Mesendoderm (in vitro differentiated cells): ENCODE measurements around the gene CBFA2T2.

Experiments
- DNase-seq: peaks from one replicate; pipeline ENCODE4 v3.0.0; 2013
- H2AK5ac ChIP-seq: 2 replicates; pipeline ENCODE4 v1.6.1; 2013; ENCODE audit warnings: low read length, inconsistent platforms
- H2BK120ac ChIP-seq: 2 replicates; pipeline ENCODE4 v1.6.1; 2013; ENCODE audit warnings: low read depth, mild to moderate bottlenecking, low read length, moderate library complexity, mixed read lengths
- H2BK15ac ChIP-seq: replicated peaks from 2 replicates; pipeline ENCODE4 v1.6.1; 2013; ENCODE audit warnings: low read depth, mild to moderate bottlenecking, moderate library complexity
- H2BK5ac ChIP-seq: 2 replicates; pipeline ENCODE4 v1.6.1; 2013; ENCODE audit warnings: low read length, inconsistent platforms
- H3K18ac ChIP-seq: 2 replicates; pipeline ENCODE4 v1.6.1; 2013; ENCODE audit warnings: mild to moderate bottlenecking, low read length, mixed read lengths
- H3K23ac ChIP-seq: one replicate; pipeline ENCODE4 v1.6.1; 2013; ENCODE audit warnings: low read length
- H3K27ac ChIP-seq: 2 replicates; pipeline ENCODE4 v1.5.1; 2013; ENCODE audit warnings: low read depth, mild to moderate bottlenecking, inconsistent platforms, low read length, moderate library complexity
- H3K27me3 ChIP-seq: 2 replicates; pipeline ENCODE4 v1.6.1; 2013; ENCODE audit warnings: low read length, control low read depth, mild to moderate bottlenecking, inconsistent platforms; ENCODE audit not compliant: insufficient read depth, poor library complexity
- H3K36me3 ChIP-seq: 2 replicates; pipeline ENCODE4 v1.6.1; 2013; ENCODE audit warnings: low read length, inconsistent platforms; ENCODE audit not compliant: control insufficient read depth, insufficient read depth
- H3K4ac ChIP-seq: one replicate; pipeline ENCODE4 v1.6.1; 2013; ENCODE audit warnings: low read depth, mild to moderate bottlenecking, low read length, moderate library complexity
- H3K4me1 ChIP-seq: 2 replicates; pipeline ENCODE4 v1.6.1; 2013; ENCODE audit warnings: low read depth, low read length, inconsistent platforms; ENCODE audit not compliant: control insufficient read depth
- H3K4me2 ChIP-seq: 2 replicates; pipeline ENCODE4 v1.6.1; 2013; ENCODE audit warnings: low read length
- H3K4me3 ChIP-seq: 2 replicates; pipeline ENCODE4 v1.5.1; 2013; ENCODE audit warnings: mild to moderate bottlenecking, low read length
- H3K56ac ChIP-seq: one replicate; pipeline ENCODE4 v1.6.1; 2013; ENCODE audit warnings: low read length
- H3K79me1 ChIP-seq: 2 replicates; pipeline ENCODE4 v1.6.1; 2013; ENCODE audit warnings: low read length, inconsistent platforms
- H3K79me2 ChIP-seq: 2 replicates; pipeline ENCODE4 v1.6.1; 2013; ENCODE audit warnings: mild to moderate bottlenecking, low read length; ENCODE audit not compliant: control insufficient read depth, insufficient read depth
- H3K9ac ChIP-seq: 2 replicates; pipeline ENCODE4 v1.6.1; 2013; ENCODE audit warnings: low read length, inconsistent platforms
- H4K5ac ChIP-seq: one replicate; pipeline ENCODE4 v1.6.1; 2013; ENCODE audit warnings: low read length
- H4K8ac ChIP-seq: one replicate; pipeline ENCODE4 v1.6.1; 2013; ENCODE audit warnings: low read depth, mild to moderate bottlenecking, control low read depth, low read length, moderate library complexity
- WGBS: extraction: QIAGEN DNeasy Blood & Tissue Kit; methylation state at CpG from one replicate; pipeline ENCODE4 v1.1.7; 2013; ENCODE audit warnings: low lambda C conversion rate, missing lambda C conversion rate; ENCODE audit not compliant: insufficient coverage; ENCODE audit errors: extremely low coverage; 5-methylcytosine and 5-hydroxymethylcytosine counted together

Gene CBFA2T2

GRCh38 chr20:33656010-33656782, 166.3 kb downstream of the CBFA2T2 start:
- no CpG with 5 or more reads among the region's 10 CpGs for WGBS
- no peak overlapping the region for H4K5ac ChIP-seq
- H3K79me1 ChIP-seq = no peaks in the 10 kb centered on the region

DNA sequence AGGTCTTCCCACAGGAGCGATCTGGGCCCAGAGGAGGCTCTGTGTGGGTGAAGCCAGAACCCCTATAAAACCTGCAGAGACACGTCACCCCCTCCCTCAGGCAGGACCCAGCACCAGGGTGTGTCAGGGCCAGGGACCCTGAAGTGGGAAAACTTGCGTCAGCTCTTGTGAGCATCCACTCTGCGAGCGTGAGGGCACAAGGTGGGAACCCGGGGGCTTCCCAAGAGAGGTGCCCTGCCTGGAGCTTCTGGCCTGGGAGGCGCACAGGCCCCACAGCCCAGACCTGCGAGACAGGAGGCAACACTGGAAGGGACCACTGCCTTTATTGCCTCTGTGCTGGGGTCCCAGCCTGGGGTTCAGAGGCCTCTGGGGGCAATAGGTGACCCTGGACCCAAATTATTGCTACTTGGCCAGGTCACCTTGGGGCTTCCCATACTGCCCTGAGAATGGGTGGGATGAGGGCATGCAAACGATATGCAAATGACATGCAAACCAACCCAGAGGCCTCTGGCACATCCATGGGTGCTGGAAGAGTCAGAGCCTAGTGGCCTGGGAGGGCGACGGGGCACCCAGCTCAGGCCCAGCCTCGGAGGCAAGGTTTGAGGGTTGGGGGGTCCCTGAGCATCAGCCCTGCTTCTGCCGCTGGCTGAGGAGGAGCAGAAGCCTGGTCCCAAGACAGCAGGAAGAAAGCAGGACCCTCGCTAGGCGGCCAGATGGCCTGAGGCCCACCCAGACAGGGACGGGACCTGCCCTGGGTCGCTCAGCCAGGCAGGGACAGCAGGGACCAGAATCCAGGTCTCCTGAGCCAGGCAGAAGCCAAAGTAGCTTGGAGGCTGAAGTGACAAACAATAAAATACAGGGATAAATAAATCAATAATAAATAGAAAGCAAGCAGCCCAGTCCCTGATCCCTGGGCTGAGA, 167.1 kb downstream of the CBFA2T2 start:
- Histone ChIP-seq H2BK120ac (no peak overlapping the region), H4K5ac (no peak overlapping the region), H3K36me3 (peaks cover 2% of the 10 kb centered on the region), H3K27me3 (no peaks in the 10 kb centered on the region), H3K27ac (no peak overlapping the region), H3K23ac (no peak overlapping the region), H3K79me2 (no peaks in the 10 kb centered on the region), H3K4ac (no peak overlapping the region), H3K4me1 (no peaks in the 10 kb centered on the region), H2AK5ac (no peak overlapping the region), H2BK5ac (no peak overlapping the region), H3K4me2 (no peak overlapping the region), H3K4me3 (no peak overlapping the region), H2BK15ac (no peak overlapping the region), H3K18ac (no peak overlapping the region), H3K56ac (no peak overlapping the region), H4K8ac (no peak overlapping the region), H3K9ac (no peak overlapping the region), H3K79me1 (no peaks in the 10 kb centered on the region)
- no peak for DNase-seq
- no CpG with 5 or more reads among the region's 17 CpGs for WGBS

More at GRCh38 chr20:33656010-33656782, 166.3 kb downstream of the CBFA2T2 start:
- Histone ChIP-seq H3K9ac (no peak overlapping the region), H3K4me3 (no peak overlapping the region), H3K4me1 (no peaks in the 10 kb centered on the region), H3K4me2 (no peak overlapping the region), H3K56ac (no peak overlapping the region), H3K36me3 (peaks cover 2% of the 10 kb centered on the region), H3K79me2 (no peaks in the 10 kb centered on the region), H2BK120ac (no peak overlapping the region), H3K27ac (no peak overlapping the region), H3K23ac (no peak overlapping the region), H3K27me3 (no peaks in the 10 kb centered on the region), H2BK15ac (no peak overlapping the region), H3K18ac (no peak overlapping the region), H2AK5ac (no peak overlapping the region), H2BK5ac (no peak overlapping the region), H3K4ac (no peak overlapping the region), H4K8ac (no peak overlapping the region)
- no peak for DNase-seq

GRCh38 chr20:33657704-33658095, 167.8 kb downstream of the CBFA2T2 start:
- no peaks in the 10 kb centered on the region for H3K79me2 ChIP-seq
- H3K36me3 ChIP-seq = peaks cover 2% of the 10 kb centered on the region
- no peak overlapping the region for H4K5ac ChIP-seq
- no peak overlapping the region for H3K4ac ChIP-seq
- no peaks in the 10 kb centered on the region for H3K4me1 ChIP-seq
- no peak overlapping the region for H3K23ac ChIP-seq
- H2BK5ac ChIP-seq = no peak overlapping the region
- no peaks in the 10 kb centered on the region for H3K27me3 ChIP-seq
- H3K56ac ChIP-seq = no peak overlapping the region
- no peak overlapping the region for H2BK15ac ChIP-seq
- no peak overlapping the region for H2BK120ac ChIP-seq
- no peak overlapping the region for H3K9ac ChIP-seq
- no peak overlapping the region for H3K4me3 ChIP-seq
- H3K79me1 ChIP-seq = no peaks in the 10 kb centered on the region
- no peak overlapping the region for H3K27ac ChIP-seq
- H2AK5ac ChIP-seq = no peak overlapping the region
- DNase-seq = no peak
- no peak overlapping the region for H4K8ac ChIP-seq
- no peak overlapping the region for H3K18ac ChIP-seq
- no CpG with 5 or more reads among the region's 12 CpGs for WGBS
- no peak overlapping the region for H3K4me2 ChIP-seq

GRCh38 chr20:33658510-33658909, 168.6 kb downstream of the CBFA2T2 start:
- Histone ChIP-seq H3K4me3 (no peak overlapping the region), H3K79me1 (no peaks in the 10 kb centered on the region), H4K8ac (no peak overlapping the region), H2BK15ac (no peak overlapping the region), H3K79me2 (no peaks in the 10 kb centered on the region), H3K4me2 (no peak overlapping the region), H3K27ac (no peak overlapping the region), H3K4ac (no peak overlapping the region), H4K5ac (no peak overlapping the region), H2AK5ac (no peak overlapping the region), H2BK120ac (no peak overlapping the region), H3K36me3 (peaks cover 2% of the 10 kb centered on the region), H3K23ac (no peak overlapping the region), H3K4me1 (peaks cover 2% of the 10 kb centered on the region), H2BK5ac (no peak overlapping the region), H3K56ac (no peak overlapping the region), H3K27me3 (no peaks in the 10 kb centered on the region), H3K18ac (no peak overlapping the region), H3K9ac (no peak overlapping the region)
- WGBS = no CpG with 5 or more reads among the region's 8 CpGs
- no peak for DNase-seq

DNA sequence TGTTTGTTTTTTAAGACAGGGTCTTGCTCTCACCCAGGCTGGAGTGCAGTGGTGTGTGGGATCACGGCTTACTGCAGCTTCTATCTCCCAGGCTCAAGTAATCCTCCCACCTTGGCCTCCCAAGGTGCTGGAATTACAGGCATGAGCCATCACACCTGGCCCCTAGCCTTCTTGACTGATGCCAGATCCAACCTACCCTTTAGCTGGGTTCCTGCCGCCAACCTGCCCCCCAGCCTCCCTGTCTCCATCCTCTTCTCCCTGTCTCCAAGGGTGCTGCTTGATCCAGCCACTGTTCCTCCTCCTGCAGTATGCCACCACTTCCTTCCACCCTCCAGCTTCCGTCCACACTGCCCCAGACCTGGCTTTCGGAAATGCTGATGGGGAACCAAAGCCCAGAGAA, 169.0 kb downstream of the CBFA2T2 start:
- Histone ChIP-seq H3K4ac (no peak overlapping the region), H2BK15ac (no peak overlapping the region), H2BK120ac (no peak overlapping the region), H3K79me1 (no peaks in the 10 kb centered on the region), H4K5ac (no peak overlapping the region), H2AK5ac (no peak overlapping the region), H3K79me2 (no peaks in the 10 kb centered on the region), H3K27ac (no peak overlapping the region), H3K23ac (no peak overlapping the region), H3K4me3 (no peak overlapping the region), H3K9ac (no peak overlapping the region), H2BK5ac (no peak overlapping the region), H3K4me1 (peaks cover 2% of the 10 kb centered on the region), H3K56ac (no peak overlapping the region), H3K27me3 (no peaks in the 10 kb centered on the region), H3K4me2 (no peak overlapping the region), H4K8ac (no peak overlapping the region), H3K18ac (no peak overlapping the region), H3K36me3 (peaks cover 2% of the 10 kb centered on the region)
- no CpG with 5 or more reads among the region's 4 CpGs for WGBS
- DNase-seq = no peak
